ENCODE results near the gene SYCP2. TPM values are rescaled to one million over a fixed set of nuclear protein-coding genes. Genes with fewer than 3 reads are reported as not detected.
"Not testable (repeated sequence)": the region's sequence is repeated elsewhere in the genome, so short reads cannot be mapped to it uniquely, and the experiment has no call there.

The SYCP2 gene
- total RNA-seq, 6 donors from 2014 or later = 1.1 to 13.3 (median 2.0) TPM

DNA sequence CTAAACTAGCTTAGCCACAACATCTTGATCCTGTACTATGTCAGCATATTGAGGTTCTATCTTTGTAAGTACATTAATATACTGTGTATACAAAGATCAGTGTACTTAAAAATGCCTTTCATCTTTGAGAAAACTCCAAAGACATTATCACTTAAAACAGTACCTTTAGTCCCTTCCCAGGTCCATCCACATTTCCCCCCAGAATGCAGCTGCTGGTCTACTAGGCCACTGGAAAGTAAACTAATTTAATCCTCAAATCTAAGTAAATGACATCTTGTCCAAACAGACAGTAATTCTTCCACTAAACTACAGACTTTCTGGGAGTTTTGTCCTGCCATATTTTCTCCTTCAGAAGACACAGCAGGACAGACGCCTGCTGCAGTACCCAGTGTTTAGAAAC, 68.7 kb downstream of the SYCP2 start:
- no peaks in the 10 kb centered on the region for H3K9me3 ChIP-seq
- H3K27me3 ChIP-seq = no peaks in the 10 kb centered on the region
- H3K36me3 ChIP-seq = no peaks in the 10 kb centered on the region
- no peak for TF ChIP-seq EP300 (IDR thresholded peaks at IDR 0.05)
- TF ChIP-seq, protein P1, sequence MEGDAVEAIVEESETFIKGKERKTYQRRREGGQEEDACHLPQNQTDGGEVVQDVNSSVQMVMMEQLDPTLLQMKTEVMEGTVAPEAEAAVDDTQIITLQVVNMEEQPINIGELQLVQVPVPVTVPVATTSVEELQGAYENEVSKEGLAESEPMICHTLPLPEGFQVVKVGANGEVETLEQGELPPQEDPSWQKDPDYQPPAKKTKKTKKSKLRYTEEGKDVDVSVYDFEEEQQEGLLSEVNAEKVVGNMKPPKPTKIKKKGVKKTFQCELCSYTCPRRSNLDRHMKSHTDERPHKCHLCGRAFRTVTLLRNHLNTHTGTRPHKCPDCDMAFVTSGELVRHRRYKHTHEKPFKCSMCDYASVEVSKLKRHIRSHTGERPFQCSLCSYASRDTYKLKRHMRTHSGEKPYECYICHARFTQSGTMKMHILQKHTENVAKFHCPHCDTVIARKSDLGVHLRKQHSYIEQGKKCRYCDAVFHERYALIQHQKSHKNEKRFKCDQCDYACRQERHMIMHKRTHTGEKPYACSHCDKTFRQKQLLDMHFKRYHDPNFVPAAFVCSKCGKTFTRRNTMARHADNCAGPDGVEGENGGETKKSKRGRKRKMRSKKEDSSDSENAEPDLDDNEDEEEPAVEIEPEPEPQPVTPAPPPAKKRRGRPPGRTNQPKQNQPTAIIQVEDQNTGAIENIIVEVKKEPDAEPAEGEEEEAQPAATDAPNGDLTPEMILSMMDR (IDR thresholded peaks at IDR 0.05) = no peak
- TF ChIP-seq POLR2AphosphoS5 (IDR thresholded peaks at IDR 0.05) = no peak
- no peak for TF ChIP-seq POLR2A (IDR thresholded peaks at IDR 0.05)
- ATAC-seq (ENCODE audit: low FRiP score in 2 of 2) (no peak), DNase-seq (no peak)
- WGBS, 2 donors = 94 to 96% methylated on average over 1 of the region's 1 CpG
- H3K4me3 ChIP-seq = no peak overlapping the region
- no peak overlapping the region for H3K27ac ChIP-seq
- no peaks in the 10 kb centered on the region for H3K4me1 ChIP-seq

DNA sequence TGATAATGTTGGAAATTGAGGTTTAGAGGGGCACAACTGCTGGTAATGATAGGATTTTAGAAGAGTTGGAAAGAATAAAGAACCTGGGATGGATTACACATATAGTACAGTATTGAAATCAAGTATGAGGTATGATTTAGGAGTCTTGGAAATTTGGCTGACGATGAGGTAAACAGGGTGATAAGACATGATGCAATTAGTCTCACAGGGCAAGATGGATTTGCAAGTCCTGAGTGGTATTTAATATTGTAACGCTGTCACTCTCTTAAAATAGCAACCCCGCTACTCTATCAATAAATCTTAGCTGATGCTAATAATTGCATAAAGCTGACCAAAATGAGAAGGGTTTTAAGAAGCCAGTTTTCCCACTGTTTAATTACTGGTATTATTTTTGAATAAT, 70.4 kb downstream of the SYCP2 start:
- no peak overlapping the region for H3K4me3 ChIP-seq
- TF ChIP-seq EP300 (IDR thresholded peaks at IDR 0.05) (no peak), POLR2AphosphoS5 (IDR thresholded peaks at IDR 0.05) (no peak), POLR2A (IDR thresholded peaks at IDR 0.05) (no peak)
- TF ChIP-seq, protein P1 (IDR thresholded peaks at IDR 0.05) = no peak
- no peaks in the 10 kb centered on the region for H3K9me3 ChIP-seq
- no peaks in the 10 kb centered on the region for H3K36me3 ChIP-seq
- WGBS, 2 donors = 84 to 89% methylated on average over 3 of the region's 3 CpGs
- no peak overlapping the region for H3K27ac ChIP-seq
- no peaks in the 10 kb centered on the region for H3K27me3 ChIP-seq
- no peaks in the 10 kb centered on the region for H3K4me1 ChIP-seq
- no peak for ATAC-seq (ENCODE audit: low FRiP score in 2 of 2)
- no peak for DNase-seq

DNA sequence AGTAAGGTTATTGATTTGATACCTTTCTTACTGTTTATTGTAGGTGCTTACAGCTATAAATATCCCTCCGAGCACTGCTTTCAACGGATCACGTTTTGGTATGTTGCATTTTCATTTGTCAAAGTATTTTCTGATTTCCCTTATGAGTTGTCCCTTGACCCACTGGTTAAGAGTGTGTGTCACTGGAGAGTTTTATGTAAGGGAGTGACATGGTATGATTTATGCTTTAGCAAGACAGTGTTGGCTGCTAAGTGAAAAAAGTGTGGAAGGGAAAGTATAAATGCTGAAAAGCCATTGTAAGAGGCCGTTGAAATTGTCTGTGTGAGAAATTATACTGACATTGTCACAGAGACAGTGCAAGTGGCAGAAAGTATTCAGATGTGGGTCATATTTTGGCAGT, 72.0 kb downstream of the SYCP2 start:
- TF ChIP-seq POLR2A (IDR thresholded peaks at IDR 0.05) (no peak), POLR2AphosphoS5 (IDR thresholded peaks at IDR 0.05) (no peak), EP300 (IDR thresholded peaks at IDR 0.05) (no peak)
- TF ChIP-seq, protein P1 (IDR thresholded peaks at IDR 0.05) = no peak
- Histone ChIP-seq H3K27me3 (no peaks in the 10 kb centered on the region), H3K4me3 (no peak overlapping the region), H3K27ac (no peak overlapping the region), H3K4me1 (no peaks in the 10 kb centered on the region), H3K36me3 (no peaks in the 10 kb centered on the region), H3K9me3 (peaks cover 0 to 11% (median 0%) of the 10 kb centered on the region in 4 donors)
- 81 to 87% methylated on average over 4 of the region's 4 CpGs for WGBS, 2 donors
- ATAC-seq (ENCODE audit: low FRiP score in 2 of 2) (no peak), DNase-seq (no peak)

DNA sequence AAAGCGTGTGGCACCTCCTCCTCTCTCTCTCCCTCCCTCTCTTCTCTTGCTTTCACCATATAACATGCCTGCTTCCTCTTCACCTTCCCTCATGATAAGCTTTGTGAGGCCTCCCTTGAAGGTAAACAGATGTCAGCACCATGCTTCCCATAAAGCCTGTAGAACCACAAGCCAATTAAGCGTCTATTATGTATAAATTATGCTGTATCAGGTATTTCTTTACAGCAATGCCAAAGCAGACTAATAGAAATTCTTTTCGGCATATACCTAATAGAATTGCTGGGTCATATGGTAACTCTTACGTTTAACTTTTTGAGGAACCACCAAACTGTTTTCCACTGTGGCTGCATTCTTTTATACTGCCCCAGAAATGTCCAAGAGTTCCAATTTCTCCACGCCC, 75.0 kb downstream of the SYCP2 start:
- TF ChIP-seq POLR2AphosphoS5 (IDR thresholded peaks at IDR 0.05) (no peak), EP300 (IDR thresholded peaks at IDR 0.05) (no peak), POLR2A (IDR thresholded peaks at IDR 0.05) (no peak)
- TF ChIP-seq, protein P1 (IDR thresholded peaks at IDR 0.05) = no peak
- Histone ChIP-seq H3K4me1 (no peaks in the 10 kb centered on the region), H3K9me3 (peaks cover 0 to 11% (median 0%) of the 10 kb centered on the region in 4 donors), H3K36me3 (no peaks in the 10 kb centered on the region), H3K27me3 (no peaks in the 10 kb centered on the region), H3K27ac (no peak overlapping the region), H3K4me3 (no peak overlapping the region)
- DNase-seq = no peak
- no peak for ATAC-seq (ENCODE audit: low FRiP score in 2 of 2)
- WGBS, 2 donors = 92 to 97% methylated on average over 5 of the region's 5 CpGs

DNA sequence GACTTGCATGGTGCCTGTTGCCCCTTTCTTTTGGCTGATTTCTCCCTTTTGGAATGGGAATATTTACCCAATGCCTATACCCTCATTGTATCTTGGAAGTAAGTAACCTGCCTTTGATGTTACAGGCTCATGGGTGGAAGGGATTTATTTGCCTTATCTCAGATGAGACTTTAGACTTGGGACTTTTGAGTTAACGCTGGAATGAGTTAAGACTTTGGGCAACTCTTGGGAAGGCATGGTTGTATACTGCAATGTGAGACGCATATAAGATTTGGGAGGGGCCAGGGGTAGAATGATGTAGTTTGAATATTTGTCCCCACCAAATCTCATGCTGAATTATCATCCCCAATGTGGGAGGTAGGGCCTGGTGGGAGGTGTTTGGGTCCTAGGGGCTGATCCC, 75.5 kb downstream of the SYCP2 start:
- Histone ChIP-seq H3K36me3 (no peaks in the 10 kb centered on the region), H3K9me3 (peaks cover 0 to 11% (median 0%) of the 10 kb centered on the region in 4 donors), H3K27me3 (no peaks in the 10 kb centered on the region), H3K4me3 (no peak overlapping the region), H3K27ac (no peak overlapping the region), H3K4me1 (no peaks in the 10 kb centered on the region)
- ATAC-seq (ENCODE audit: low FRiP score in 2 of 2) (no peak), DNase-seq (no peak)
- no peak for TF ChIP-seq EP300 (IDR thresholded peaks at IDR 0.05)
- TF ChIP-seq POLR2AphosphoS5 (IDR thresholded peaks at IDR 0.05) = no peak
- TF ChIP-seq, protein P1 (IDR thresholded peaks at IDR 0.05) = no peak
- TF ChIP-seq POLR2A (IDR thresholded peaks at IDR 0.05) = no peak
- 95 to 98% methylated on average over 2 of the region's 2 CpGs for WGBS, 2 donors

DNA sequence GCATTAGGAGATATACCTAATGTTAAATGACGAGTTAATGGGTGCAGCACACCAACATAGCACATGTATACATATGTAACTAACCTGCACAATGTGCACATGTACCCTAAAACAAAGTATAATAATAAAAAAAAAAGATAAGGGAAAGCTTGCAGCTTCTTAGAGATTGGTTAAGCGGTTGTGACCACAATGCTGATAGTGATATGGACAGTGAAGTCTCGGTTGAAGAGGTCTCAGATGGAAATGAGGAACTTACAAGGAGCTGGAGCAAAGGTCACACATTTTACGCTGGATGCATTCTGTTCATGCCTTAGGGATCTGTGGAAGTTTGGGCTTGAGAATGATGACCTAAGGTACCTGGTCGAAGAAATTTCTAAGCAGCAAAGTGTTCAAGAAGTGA, 76.5 kb downstream of the SYCP2 start:
- not testable (repeated sequence) for H3K27ac ChIP-seq; H3K36me3 ChIP-seq; H3K27me3 ChIP-seq; ATAC-seq (ENCODE audit: low FRiP score in 2 of 2); H3K4me1 ChIP-seq; H3K4me3 ChIP-seq; DNase-seq
- 92 to 94% methylated on average over 5 of the region's 5 CpGs for WGBS, 2 donors
- H3K9me3 ChIP-seq = peaks cover 0 to 11% (median 0%) of the 10 kb centered on the region in 4 donors

DNA sequence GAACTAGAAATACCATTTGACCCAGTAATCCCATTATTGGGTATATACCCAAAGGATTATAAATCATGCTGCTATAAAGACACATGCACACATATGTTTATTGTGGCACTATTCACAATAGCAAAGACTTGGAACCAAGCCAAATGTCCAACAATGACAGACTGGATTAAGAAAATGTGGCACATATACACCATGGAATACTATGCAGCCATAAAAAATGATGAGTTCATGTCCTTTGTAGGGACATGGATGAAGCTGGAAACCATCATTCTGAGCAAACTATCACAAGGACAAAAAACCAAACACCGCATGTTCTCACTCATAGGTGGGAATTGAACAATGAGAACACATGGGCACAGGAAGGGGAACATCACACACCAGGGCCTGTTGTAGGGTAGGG, 76.9 kb downstream of the SYCP2 start:
- ATAC-seq (ENCODE audit: low FRiP score in 2 of 2); DNase-seq; H3K27me3 ChIP-seq; H3K4me1 ChIP-seq; H3K27ac ChIP-seq; H3K36me3 ChIP-seq; H3K4me3 ChIP-seq: not testable (repeated sequence)
- peaks cover 0 to 11% (median 0%) of the 10 kb centered on the region in 4 donors for H3K9me3 ChIP-seq
- WGBS, 2 donors = 91 to 100% methylated on average over 1 of the region's 1 CpG
